CD4-positive, alpha-beta T cell treated with Interleukin-2 at 100 ng/mL for 4 hours (primary cell): ENCODE measurements around the gene SLC8A1.

Experiments used
- DNase-seq: peaks from one replicate; pipeline ENCODE4 v3.0.0-alpha.2; 2020; ENCODE audit warnings: low spot score

SLC8A1 gene

GRCh38 chr2:40353231-40353630 is 98.7 kb downstream of the SLC8A1 start:
- no peak for DNase-seq

- DNase-seq = no peak
Measured at GRCh38 chr2:40352703-40353099, 99.2 kb downstream of the SLC8A1 start.

- DNase-seq = no peak
Measured at GRCh38 chr2:40352041-40352702, 99.7 kb downstream of the SLC8A1 start.

GRCh38 chr2:40348665-40349064 is 103.2 kb downstream of the SLC8A1 start:
- no peak for DNase-seq

- DNase-seq = no peak
Measured at GRCh38 chr2:40348038-40348437, 103.9 kb downstream of the SLC8A1 start.

GRCh38 chr2:40346535-40347354 is 105.1 kb downstream of the SLC8A1 start:
- no peak for DNase-seq

- DNase-seq = no peak
Measured at GRCh38 chr2:40344364-40344763, 107.5 kb downstream of the SLC8A1 start.

- DNase-seq = no peak
Measured at GRCh38 chr2:40343902-40344301, 108.0 kb downstream of the SLC8A1 start.

- DNase-seq = no peak
Measured at GRCh38 chr2:40341198-40341597, 110.7 kb downstream of the SLC8A1 start.

- DNase-seq = no peak
Measured at GRCh38 chr2:40339026-40339425, 112.9 kb downstream of the SLC8A1 start.

GRCh38 chr2:40332191-40332826 is 119.6 kb downstream of the SLC8A1 start:
- DNase-seq = no peak

GRCh38 chr2:40330096-40330495 is 121.8 kb downstream of the SLC8A1 start:
- DNase-seq = no peak

- no peak for DNase-seq
Measured at GRCh38 chr2:40329739-40330030, 122.2 kb downstream of the SLC8A1 start.

GRCh38 chr2:40325116-40325515 is 126.8 kb downstream of the SLC8A1 start:
- no peak for DNase-seq

- no peak for DNase-seq
Measured at GRCh38 chr2:40324656-40325055, 127.2 kb downstream of the SLC8A1 start.

GRCh38 chr2:40321822-40322221 is 130.1 kb downstream of the SLC8A1 start:
- DNase-seq = no peak

- DNase-seq = no peak
Measured at GRCh38 chr2:40321016-40321623, 130.8 kb downstream of the SLC8A1 start.

- no peak for DNase-seq
Measured at GRCh38 chr2:40318921-40319320, 133.0 kb downstream of the SLC8A1 start.

GRCh38 chr2:40317761-40318160 is 134.1 kb downstream of the SLC8A1 start:
- no peak for DNase-seq

GRCh38 chr2:40317046-40317445 is 134.8 kb downstream of the SLC8A1 start:
- DNase-seq = no peak

- no peak for DNase-seq
Measured at GRCh38 chr2:40316620-40317019, 135.3 kb downstream of the SLC8A1 start.

GRCh38 chr2:40315683-40316082 is 136.2 kb downstream of the SLC8A1 start:
- no peak for DNase-seq

- no peak for DNase-seq
Measured at GRCh38 chr2:40311026-40311425, 140.9 kb downstream of the SLC8A1 start.
